ENCODE data around the gene GRIK1.

GRIK1 gene

DNA sequence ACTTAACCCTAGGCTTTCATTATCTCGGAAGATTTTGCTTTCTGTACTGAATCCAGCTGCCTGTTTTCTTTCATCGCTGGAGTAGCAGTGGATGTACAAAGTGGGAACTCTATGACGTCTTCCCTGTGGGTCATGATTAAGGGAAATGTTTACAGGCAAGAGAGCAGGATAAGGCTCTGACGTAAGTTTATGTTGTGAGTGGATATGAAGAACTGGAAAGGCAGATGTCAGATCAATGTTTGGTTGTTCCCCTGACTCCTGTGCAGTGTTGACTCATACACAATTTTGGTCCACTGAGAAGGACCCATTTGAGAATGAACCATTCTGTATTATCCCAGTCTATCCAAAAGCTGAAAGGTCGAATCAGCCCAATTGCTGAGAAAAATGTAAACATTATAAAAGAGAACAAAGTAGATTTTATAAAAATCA is 292.4 kb downstream of the GRIK1 start:
- FAIRE-seq (no peak), DNase-seq (ENCODE audit: insufficient read length) (no peak)
- no peak for TF ChIP-seq POLR2AphosphoS5 (IDR thresholded peaks at IDR 0.05; ENCODE audit: low read depth, low read length)
- TF ChIP-seq POLR2A (IDR thresholded peaks at IDR 0.05; ENCODE audit: low read depth, low read length) = no peak
- TF ChIP-seq TAF1 (IDR thresholded peaks at IDR 0.05; ENCODE audit: borderline replicate concordance, low read depth, low read length) = no peak

GRCh38 chr21:29645666-29646553 is 293.9 kb downstream of the GRIK1 start:
- FAIRE-seq (no peak), DNase-seq (ENCODE audit: insufficient read length) (no peak)
- TF ChIP-seq POLR2A (IDR thresholded peaks at IDR 0.05; ENCODE audit: low read depth, low read length) (no peak), TAF1 (IDR thresholded peaks at IDR 0.05; ENCODE audit: borderline replicate concordance, low read depth, low read length) (no peak), POLR2AphosphoS5 (IDR thresholded peaks at IDR 0.05; ENCODE audit: low read depth, low read length) (no peak)

- FAIRE-seq = no peak
- TF ChIP-seq POLR2A (IDR thresholded peaks at IDR 0.05; ENCODE audit: low read depth, low read length) (no peak), POLR2AphosphoS5 (IDR thresholded peaks at IDR 0.05; ENCODE audit: low read depth, low read length) (no peak), TAF1 (IDR thresholded peaks at IDR 0.05; ENCODE audit: borderline replicate concordance, low read depth, low read length) (no peak)
- no peak for DNase-seq (ENCODE audit: insufficient read length)
Measured at GRCh38 chr21:29643289-29643688, 296.5 kb downstream of the GRIK1 start.

- no peak for DNase-seq (ENCODE audit: insufficient read length)
- no peak for TF ChIP-seq POLR2AphosphoS5 (IDR thresholded peaks at IDR 0.05; ENCODE audit: low read depth, low read length)
- TF ChIP-seq TAF1 (IDR thresholded peaks at IDR 0.05; ENCODE audit: borderline replicate concordance, low read depth, low read length) = no peak
- TF ChIP-seq POLR2A (IDR thresholded peaks at IDR 0.05; ENCODE audit: low read depth, low read length) = no peak
- FAIRE-seq = no peak
Measured at GRCh38 chr21:29642551-29643245, 297.1 kb downstream of the GRIK1 start.

GRCh38 chr21:29641635-29642550 is 297.9 kb downstream of the GRIK1 start:
- TF ChIP-seq POLR2AphosphoS5 (IDR thresholded peaks at IDR 0.05; ENCODE audit: low read depth, low read length) (no peak), POLR2A (IDR thresholded peaks at IDR 0.05; ENCODE audit: low read depth, low read length) (no peak), TAF1 (IDR thresholded peaks at IDR 0.05; ENCODE audit: borderline replicate concordance, low read depth, low read length) (no peak)
- no peak for DNase-seq (ENCODE audit: insufficient read length)
- no peak for FAIRE-seq

DNA sequence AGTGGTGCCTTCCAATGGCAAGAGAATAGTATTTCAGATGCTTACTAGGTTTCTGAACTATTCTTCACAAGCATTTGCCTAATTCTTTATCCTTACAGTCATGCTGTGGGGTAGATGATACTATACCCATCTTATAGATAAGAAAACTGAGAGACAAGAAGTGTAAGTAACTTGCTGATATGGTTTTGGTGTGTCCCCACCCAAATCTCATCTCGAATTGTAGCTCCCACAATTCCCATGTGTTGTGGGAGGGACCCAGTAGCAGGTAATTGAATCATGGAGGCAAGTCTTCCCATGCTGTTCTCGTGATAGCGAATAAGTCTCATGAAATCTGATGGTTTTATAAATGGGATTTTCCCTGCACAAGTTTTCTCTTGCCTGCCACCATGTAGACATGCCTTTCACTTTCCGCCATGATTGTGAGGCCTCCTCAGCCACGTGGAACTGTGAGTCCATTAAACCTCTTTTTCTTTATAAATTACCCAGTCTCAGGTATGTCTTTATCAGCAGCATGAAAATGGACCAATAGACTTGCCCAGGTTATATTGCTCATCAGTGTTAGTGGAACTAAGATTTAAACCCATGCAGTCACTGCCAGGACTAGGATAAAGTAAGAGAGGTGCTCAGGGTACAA is 298.7 kb downstream of the GRIK1 start:
- TF ChIP-seq POLR2A (IDR thresholded peaks at IDR 0.05; ENCODE audit: low read depth, low read length) (no peak), TAF1 (IDR thresholded peaks at IDR 0.05; ENCODE audit: borderline replicate concordance, low read depth, low read length) (no peak), POLR2AphosphoS5 (IDR thresholded peaks at IDR 0.05; ENCODE audit: low read depth, low read length) (no peak)
- FAIRE-seq = peak; percentile 61
- DNase-seq (ENCODE audit: insufficient read length) = no peak

- DNase-seq (ENCODE audit: insufficient read length) (no peak), FAIRE-seq (peak; percentile 74)
- TF ChIP-seq POLR2AphosphoS5 (IDR thresholded peaks at IDR 0.05; ENCODE audit: low read depth, low read length) = no peak
- TF ChIP-seq TAF1 (IDR thresholded peaks at IDR 0.05; ENCODE audit: borderline replicate concordance, low read depth, low read length) = no peak
- TF ChIP-seq POLR2A (IDR thresholded peaks at IDR 0.05; ENCODE audit: low read depth, low read length) = no peak
Measured at GRCh38 chr21:29640080-29640508, 299.7 kb downstream of the GRIK1 start.

DNA sequence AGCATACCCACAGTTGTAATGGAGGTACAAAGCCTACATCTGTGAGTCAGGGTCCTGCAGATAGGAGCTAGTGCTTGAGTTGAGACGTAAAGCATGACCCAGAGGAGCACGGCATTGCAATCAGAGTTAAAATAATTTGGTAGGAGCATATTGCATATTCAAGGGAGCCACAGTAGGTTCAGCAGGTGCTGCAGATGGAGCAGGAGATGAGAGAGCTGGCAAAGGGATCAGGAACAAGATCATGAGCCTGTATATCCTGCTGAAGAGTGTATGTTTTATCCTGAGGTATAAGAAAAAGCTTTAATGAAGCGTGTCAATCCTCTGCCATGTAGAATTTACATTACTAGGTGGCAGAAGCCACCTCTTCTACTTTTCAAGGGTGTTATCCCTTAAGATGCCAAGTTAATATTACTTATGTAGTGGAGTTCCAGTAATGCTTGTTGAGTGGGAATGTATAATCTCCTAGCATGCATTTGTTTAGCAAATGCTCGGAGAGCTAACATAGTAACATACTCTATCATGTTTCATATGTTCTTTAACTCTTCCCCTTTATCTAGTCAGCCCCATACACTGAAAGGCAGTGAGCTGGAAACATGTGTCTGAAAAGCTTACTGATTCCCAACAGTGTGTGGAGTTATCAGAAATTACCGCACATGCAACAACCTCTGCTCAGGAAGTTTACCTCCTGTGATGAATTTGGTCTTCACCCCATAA is 300.3 kb downstream of the GRIK1 start:
- FAIRE-seq (peak; percentile 42), DNase-seq (ENCODE audit: insufficient read length) (no peak)
- no peak for TF ChIP-seq POLR2AphosphoS5 (IDR thresholded peaks at IDR 0.05; ENCODE audit: low read depth, low read length)
- TF ChIP-seq POLR2A (IDR thresholded peaks at IDR 0.05; ENCODE audit: low read depth, low read length) = no peak
- no peak for TF ChIP-seq TAF1 (IDR thresholded peaks at IDR 0.05; ENCODE audit: borderline replicate concordance, low read depth, low read length)

- TF ChIP-seq POLR2AphosphoS5 (IDR thresholded peaks at IDR 0.05; ENCODE audit: low read depth, low read length) (no peak), POLR2A (IDR thresholded peaks at IDR 0.05; ENCODE audit: low read depth, low read length) (no peak), TAF1 (IDR thresholded peaks at IDR 0.05; ENCODE audit: borderline replicate concordance, low read depth, low read length) (no peak)
- no peak for DNase-seq (ENCODE audit: insufficient read length)
- FAIRE-seq = no peak
Measured at GRCh38 chr21:29638761-29639327, 301.0 kb downstream of the GRIK1 start.

DNA sequence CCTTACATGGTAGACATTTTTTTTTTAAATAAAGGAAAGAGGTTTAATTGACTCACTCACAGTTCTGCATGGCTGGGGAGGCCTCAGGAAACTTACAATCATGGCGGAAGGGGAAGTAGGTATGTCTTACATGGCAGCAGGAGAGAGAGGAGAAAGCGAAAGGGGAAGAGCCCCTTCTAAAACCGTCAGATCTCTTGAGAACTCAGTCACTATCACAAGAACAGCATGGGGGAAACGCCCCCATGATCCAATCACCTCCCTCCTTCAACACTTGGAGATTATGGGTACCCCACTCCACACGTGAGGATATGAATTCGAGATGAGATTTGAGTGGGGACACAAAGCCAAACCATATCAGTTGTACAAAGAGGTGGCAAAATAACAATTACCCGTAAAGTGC is 301.7 kb downstream of the GRIK1 start:
- no peak for TF ChIP-seq POLR2AphosphoS5 (IDR thresholded peaks at IDR 0.05; ENCODE audit: low read depth, low read length)
- no peak for TF ChIP-seq POLR2A (IDR thresholded peaks at IDR 0.05; ENCODE audit: low read depth, low read length)
- no peak for TF ChIP-seq TAF1 (IDR thresholded peaks at IDR 0.05; ENCODE audit: borderline replicate concordance, low read depth, low read length)
- FAIRE-seq = no peak
- DNase-seq (ENCODE audit: insufficient read length) = no peak
